Right renal pelvis (tissue), 4 donors: ENCODE measurements around the gene DNAI7. TPM values are rescaled to one million over a fixed set of nuclear protein-coding genes. Genes with fewer than 3 reads are reported as not detected.

Experiments
- DNase-seq, 4 donors: peaks; one replicate each; pipeline ENCODE4 v3.0.0-alpha.2; 2013; ENCODE audit warnings: low read depth in 4 of 4, low spot score in 3 of 4, missing footprints in 1 of 4
- polyA plus RNA-seq, 4 donors: library from polyadenylated mRNA; unstranded; fragments of 120-200 nt; gene quantifications; one replicate each; pipeline ENCODE4 v1.2.1, GENCODE V29; 2013; ENCODE audit not compliant: insufficient read length in 4 of 4

Gene DNAI7
- polyA plus RNA-seq, 4 donors, result 5.2 to 7.2 (median 6.4) TPM

GRCh38 chr12:25102402-25102801 is 92.6 kb downstream of the DNAI7 start:
- no peak for DNase-seq

GRCh38 chr12:25101092-25101445 is 93.9 kb downstream of the DNAI7 start:
- no peak for DNase-seq

- no peak for DNase-seq
Observed at GRCh38 chr12:25100194-25101091, 94.5 kb downstream of the DNAI7 start.

GRCh38 chr12:25099010-25099409 is 96.0 kb downstream of the DNAI7 start:
- no peak for DNase-seq

GRCh38 chr12:25089738-25090137 is 105.2 kb downstream of the DNAI7 start:
- no peak for DNase-seq

GRCh38 chr12:25087596-25087995 is 107.4 kb downstream of the DNAI7 start:
- no peak for DNase-seq

- no peak for DNase-seq
Observed at GRCh38 chr12:25084816-25085215, 110.1 kb downstream of the DNAI7 start.

GRCh38 chr12:25083211-25083610 is 111.7 kb downstream of the DNAI7 start:
- no peak for DNase-seq

GRCh38 chr12:25082628-25083027 is 112.3 kb downstream of the DNAI7 start:
- no peak for DNase-seq

GRCh38 chr12:25079393-25079792 is 115.6 kb downstream of the DNAI7 start:
- DNase-seq, result no peak

GRCh38 chr12:25074954-25075353 is 120.0 kb downstream of the DNAI7 start:
- DNase-seq, result no peak

- DNase-seq, result no peak
Observed at GRCh38 chr12:25074113-25074512, 120.8 kb downstream of the DNAI7 start.

GRCh38 chr12:25072906-25073650 is 121.9 kb downstream of the DNAI7 start:
- DNase-seq, result no peak

GRCh38 chr12:25071366-25071765 is 123.6 kb downstream of the DNAI7 start:
- DNase-seq, result no peak

- DNase-seq, result no peak
Observed at GRCh38 chr12:25069224-25069623, 125.7 kb downstream of the DNAI7 start.

GRCh38 chr12:25065035-25065434 is 129.9 kb downstream of the DNAI7 start:
- DNase-seq, result no peak

- DNase-seq, result no peak
Observed at GRCh38 chr12:25063873-25064628, 130.9 kb downstream of the DNAI7 start.

GRCh38 chr12:25058658-25059058 is 136.3 kb downstream of the DNAI7 start:
- DNase-seq, result no peak
